ENCODE data around the gene SAFB2.

DNA sequence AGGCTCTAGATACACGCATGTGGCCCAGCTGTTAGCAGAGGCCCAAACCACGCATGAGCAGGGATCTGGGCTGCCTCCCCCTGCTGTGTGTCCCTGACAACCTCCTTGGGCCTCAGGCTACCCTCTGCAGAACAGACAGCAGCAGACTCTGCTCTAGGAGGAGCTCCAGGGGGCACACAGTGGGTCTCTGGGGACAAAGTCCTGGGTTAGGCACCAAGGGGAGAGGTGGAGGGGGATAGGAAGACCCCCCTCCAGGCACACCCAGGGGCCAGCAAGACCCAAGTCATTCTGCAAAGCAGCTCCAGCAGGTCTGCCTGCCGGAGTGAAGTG, 62.8 kb downstream of the SAFB2 start:
- TF ChIP-seq POLR2AphosphoS5 (IDR thresholded peaks at IDR 0.05) = no peak
- no peak for TF ChIP-seq POLR2A (IDR thresholded peaks at IDR 0.05)
